HepG2 (cell line): ENCODE results near the gene NPB. TPM values are rescaled to one million over a fixed set of nuclear protein-coding genes. Genes with fewer than 3 reads are reported as not detected.

Experiments used
- NFKB2 ChIP-seq: sonication (generic); formaldehyde crosslinking; IDR thresholded peaks from 2 replicates; pipeline ENCODE4 v1.4.0; 2020; ENCODE audit warnings: missing genetic modification reagents, borderline replicate concordance
- PITX1 ChIP-seq: sonication (generic); formaldehyde crosslinking; IDR thresholded peaks from 2 replicates; pipeline ENCODE4 v1.5.1; 2020; ENCODE audit warnings: mild to moderate bottlenecking, missing genetic modification reagents
- ZBTB4 ChIP-seq: sonication (generic); formaldehyde crosslinking; IDR thresholded peaks from 2 replicates; pipeline ENCODE4 v1.4.0; 2020; ENCODE audit warnings: missing genetic modification reagents, mild to moderate bottlenecking, borderline replicate concordance
- ZBTB40 ChIP-seq, 2 experiments: fragments of 450-650 bp in 1 of 2; sonication (generic) in 1 of 2; formaldehyde crosslinking in 1 of 2; IDR thresholded peaks; 2 replicates each; pipeline versions ENCODE4 v1.6.1 to v1.8.0; 2016 to 2022; ENCODE audit warnings: antibody characterized with exemption in 1 of 2, mild to moderate bottlenecking in 1 of 2, missing genetic modification reagents in 1 of 2
- ZNF280D ChIP-seq: sonication (generic); formaldehyde crosslinking; IDR thresholded peaks from 2 replicates; pipeline ENCODE4 v1.5.1; 2020; ENCODE audit warnings: mild to moderate bottlenecking, missing genetic modification reagents
- ZNF687 ChIP-seq: sonication (generic); formaldehyde crosslinking; IDR thresholded peaks from 2 replicates; pipeline ENCODE4 v1.5.1; 2020; ENCODE audit warnings: mild to moderate bottlenecking, missing genetic modification reagents, moderate library complexity
- polyA plus RNA-seq, 8 experiments: library from polyadenylated mRNA; depleted of rRNA in 3 of 8; stranded (reverse) in 7 of 8; unstranded in 1 of 8; fragments of >200 nt; fragmentation: Illumina TruSeq in 4 of 8; extraction: Trizol in 4 of 8; gene quantifications; 2 replicates each; pipeline versions ENCODE4 v1.2.1 to v1.2.3, GENCODE V29; 2011 to 2016; ENCODE audit warnings: low read depth in 4 of 8, missing spikeins in 1 of 8, mixed read lengths in 1 of 8; ENCODE audit not compliant: insufficient read depth in 1 of 8
- total RNA-seq, 5 experiments: library from RNA; depleted of rRNA; stranded (reverse); fragments of >200 nt; fragmentation: Illumina TruSeq; extraction: Trizol; gene quantifications; 2 replicates each; pipeline ENCODE4 v1.2.3, GENCODE V29; 2016; ENCODE audit warnings: low read depth in 1 of 5

Gene NPB
- total and polyA plus RNA-seq, 2 of the 13 experiments (the other 11 are each of a cell fraction or from before 2014, with no cell fraction given): 0.11 to 0.93 TPM

- no peak for TF ChIP-seq ZBTB40 (IDR thresholded peaks at IDR 0.05)
- peak; percentile 38; the same call in 1 of the 2 replicates for TF ChIP-seq ZBTB40 (CRISPR knock-in tag; IDR thresholded peaks at IDR 0.05)
- peak; percentile 2; the same call in 1 of the 2 replicates for TF ChIP-seq ZNF280D (CRISPR knock-in tag)
- peak; percentile 49 for TF ChIP-seq ZNF687 (CRISPR knock-in tag)
- TF ChIP-seq ZBTB4 (CRISPR knock-in tag): peak; percentile 32; the same call in 1 of the 2 replicates
- 0 out of 2 replicates have a peak, but pooled peaks have one; percentile 3 for TF ChIP-seq NFKB2 (CRISPR knock-in tag)
- TF ChIP-seq PITX1: 0 out of 2 replicates have a peak, but pooled peaks have one; percentile 17
These were observed 26.7 kb downstream of the NPB start (continued) for GRCh38 chr17:81928544-81929252.
